NCI-H187 (cell line): ENCODE measurements around the gene FNTB.

Experiments
- DNase-seq, 2 experiments: peaks; one replicate each; lab custom pipeline; 2025; lab: John Stamatoyannopoulos, UW

The FNTB gene

DNA sequence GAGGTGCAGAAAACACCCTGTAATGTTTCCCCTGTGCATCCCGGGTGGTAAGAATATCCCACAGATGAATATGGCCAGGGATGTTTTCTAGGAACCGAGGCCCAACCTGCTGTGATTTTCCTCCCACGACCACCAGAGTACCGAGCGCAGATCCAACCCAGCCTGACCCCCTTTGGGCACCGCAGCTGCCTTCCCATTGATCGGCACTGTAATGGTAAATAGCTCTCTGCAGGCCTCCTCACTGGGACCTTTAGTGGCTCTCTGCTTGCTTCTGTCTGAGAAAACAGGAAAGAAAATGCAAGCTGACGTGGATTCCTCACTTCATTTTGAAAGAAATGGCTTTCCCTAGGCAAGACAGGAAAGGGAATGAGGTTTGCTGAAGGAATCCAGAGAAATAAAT, 12.1 kb upstream of the FNTB start:
- no peak for DNase-seq

DNA sequence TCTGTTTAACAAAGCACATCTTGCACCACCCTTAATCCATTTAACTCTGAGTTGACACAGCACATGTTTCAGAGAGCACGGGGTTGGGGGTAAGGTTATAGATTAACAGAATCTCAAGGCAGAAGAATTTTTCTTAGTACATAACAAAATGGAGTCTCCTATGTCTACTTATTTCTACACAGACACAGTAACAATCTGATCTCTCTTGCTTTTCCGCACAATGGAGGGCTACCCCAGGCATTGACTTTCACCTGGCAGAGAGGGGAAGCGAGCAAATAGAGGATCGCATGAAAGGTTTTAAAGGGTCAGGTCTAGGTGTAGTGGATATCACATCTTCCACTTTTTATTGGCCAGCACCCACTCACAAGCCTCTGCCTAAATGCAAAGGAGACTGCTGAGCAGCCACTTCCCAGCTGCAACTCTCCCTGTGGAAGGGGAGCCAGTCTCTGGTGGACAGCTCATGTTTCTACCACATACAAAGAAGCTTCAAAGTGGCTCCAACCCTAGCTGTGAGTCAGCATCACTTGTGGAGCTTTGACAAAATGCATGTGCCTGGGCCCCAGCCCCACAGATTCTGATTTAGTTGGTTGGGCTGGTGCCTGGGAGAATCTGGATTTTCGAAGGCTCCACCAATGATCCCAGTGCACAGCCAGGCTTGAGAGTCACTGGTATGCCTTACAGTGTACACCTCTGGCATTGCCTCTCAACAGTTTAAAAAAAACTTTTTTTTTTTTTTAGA, 7.2 kb upstream of the FNTB start:
- peak; percentile 66 to 67 for DNase-seq

DNA sequence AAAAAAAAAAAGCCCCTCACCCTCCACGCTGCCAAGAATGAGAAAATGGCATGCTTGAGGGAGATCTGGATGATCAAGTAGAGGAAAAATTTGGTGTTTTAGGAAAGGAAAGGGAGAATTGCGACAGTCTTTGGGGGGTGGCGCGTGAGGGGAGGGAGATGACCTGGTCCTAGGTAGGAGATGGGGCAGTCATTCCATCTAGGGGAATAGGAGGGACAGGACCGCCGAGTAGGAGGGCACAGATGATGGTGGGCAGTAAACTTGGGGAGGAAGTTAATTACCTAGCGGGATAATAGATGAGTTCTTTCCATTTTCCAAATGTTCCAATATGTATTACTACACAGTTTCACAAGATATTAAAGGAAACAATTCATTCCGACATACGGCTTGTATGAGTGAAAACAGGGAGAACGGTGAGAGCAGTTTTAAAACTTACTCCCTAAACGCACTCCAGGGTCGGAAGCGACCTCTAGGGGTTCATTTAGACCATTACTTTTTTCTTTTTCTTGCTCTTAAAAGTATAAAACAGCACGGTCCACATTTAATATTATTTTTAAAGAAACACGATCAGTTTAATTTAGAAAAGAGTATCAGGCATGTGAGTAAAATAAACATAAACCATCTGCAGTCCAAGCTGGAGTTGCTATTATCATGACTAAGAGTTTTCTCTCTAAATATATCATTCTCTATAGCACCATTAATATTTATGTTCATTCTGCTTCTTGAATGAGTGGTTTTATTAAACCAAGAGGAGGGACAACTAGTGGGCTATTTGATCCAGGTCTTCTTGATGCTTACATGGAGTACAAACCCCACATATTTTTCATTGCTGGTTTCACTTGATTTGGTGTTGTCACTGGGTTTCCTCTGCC, 3.0 kb upstream of the FNTB start:
- peak in 1 of 2 experiments; percentile 22 for DNase-seq

DNA sequence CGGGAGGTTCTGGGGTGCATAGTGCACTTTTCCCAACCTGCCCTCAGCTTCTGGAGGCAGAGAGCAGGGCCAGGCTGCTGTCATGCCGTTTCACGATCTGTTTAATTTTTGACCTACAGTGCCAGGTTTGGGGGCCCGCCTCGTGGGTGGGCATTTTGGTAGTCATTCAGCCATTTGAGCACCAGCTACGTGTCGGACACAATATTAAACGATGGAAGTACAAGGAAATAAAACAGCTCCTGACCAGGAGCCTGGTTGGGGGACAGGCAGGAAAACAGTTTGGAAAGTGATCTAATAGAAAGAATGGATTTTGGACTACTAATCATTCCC, 708 bp downstream of the FNTB start:
- DNase-seq, result no peak

DNA sequence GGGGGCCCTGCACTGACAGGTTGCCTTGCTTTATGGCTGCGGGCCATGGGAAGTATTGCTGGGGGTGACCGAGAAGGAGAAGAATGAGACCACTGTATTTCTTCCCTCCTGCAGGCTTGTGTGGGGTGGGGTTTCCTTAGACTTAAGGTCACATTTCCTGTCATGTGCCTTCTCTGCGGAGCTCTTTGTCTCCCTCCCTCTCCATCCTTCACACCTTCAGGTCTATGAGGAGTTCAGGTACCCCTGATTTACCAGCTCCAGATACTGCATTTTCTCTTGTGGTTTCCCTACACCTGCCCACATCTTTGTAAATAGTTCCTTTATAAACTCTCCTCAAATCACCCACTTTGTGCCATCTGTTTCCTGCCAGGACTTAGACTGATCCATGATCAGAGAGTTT, 3.6 kb downstream of the FNTB start:
- no peak for DNase-seq

DNA sequence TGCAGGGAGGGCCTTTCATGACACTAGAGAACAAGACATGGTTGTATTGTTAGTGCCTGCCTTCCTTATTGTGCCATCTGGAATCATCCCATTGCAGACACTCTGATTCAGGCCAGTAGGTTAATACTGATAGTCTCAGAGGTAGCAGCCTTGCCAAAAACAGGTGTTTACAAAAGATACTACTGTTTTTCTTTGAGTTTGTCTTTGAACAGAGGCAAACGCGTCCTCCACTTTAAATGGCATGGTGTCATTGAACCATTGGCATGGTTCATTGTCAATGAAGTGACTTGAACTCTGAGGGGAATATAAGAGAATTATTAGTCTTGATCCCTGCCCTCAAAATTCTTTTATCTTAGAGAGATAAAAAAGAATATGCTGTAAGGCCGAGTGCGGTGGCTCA, 4.2 kb downstream of the FNTB start:
- no peak for DNase-seq

DNA sequence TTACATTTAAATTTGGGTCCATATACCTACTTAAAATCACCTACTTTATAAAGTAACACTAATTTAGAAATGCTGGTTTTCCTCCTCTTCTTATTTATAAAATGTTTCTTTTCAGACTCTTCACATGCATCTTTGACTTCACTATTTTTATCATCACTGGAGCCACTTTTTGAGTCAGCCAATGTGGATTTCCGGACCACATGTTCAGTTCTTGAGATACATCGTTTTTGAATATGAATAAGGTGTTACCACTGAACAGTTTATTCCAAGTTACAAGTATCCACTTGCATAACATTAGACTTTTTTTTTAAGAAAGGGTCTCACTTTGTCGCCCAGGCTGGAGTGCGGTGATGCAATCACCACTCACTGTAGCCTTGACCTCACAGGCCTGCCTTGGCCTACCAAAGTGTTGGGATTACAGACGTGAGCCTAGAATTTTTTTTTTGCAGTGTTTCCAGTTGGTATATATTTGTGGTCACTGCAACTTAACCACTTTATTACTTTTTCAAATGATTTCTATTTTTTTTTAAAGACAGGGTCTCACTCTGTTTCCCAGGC, 5.7 kb downstream of the FNTB start:
- no peak for DNase-seq

DNA sequence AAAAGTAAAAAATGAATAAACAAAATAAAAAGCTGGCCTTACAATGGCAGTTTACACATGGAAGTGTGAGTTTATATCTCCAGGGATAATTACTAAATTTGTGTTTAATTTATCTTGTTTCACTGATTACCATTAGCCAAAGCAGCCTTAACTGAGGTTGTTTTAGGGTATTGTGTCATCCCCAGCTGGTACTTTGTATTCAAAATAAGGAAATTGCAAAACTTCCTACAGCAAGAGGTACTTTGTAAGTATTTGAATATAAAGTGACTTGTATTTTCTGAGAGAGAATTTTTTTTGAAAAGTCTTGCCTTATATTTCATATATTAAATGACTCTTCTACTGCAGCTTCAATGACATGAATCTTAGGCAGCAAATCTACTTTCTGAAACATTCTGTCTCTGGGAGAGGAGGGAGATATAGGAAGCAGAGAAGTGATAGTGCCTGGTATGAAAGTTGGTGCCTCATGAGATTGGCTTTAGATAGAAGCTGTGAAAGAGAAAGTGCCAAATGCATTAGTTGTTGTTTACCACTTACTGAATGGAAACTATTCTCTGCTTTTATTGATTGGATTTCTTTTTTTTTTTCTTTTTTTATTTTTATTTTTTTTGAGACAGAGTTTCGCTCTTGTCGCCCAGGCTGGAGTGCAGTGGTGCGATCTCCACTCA, 6.7 kb downstream of the FNTB start:
- DNase-seq, result no peak

DNA sequence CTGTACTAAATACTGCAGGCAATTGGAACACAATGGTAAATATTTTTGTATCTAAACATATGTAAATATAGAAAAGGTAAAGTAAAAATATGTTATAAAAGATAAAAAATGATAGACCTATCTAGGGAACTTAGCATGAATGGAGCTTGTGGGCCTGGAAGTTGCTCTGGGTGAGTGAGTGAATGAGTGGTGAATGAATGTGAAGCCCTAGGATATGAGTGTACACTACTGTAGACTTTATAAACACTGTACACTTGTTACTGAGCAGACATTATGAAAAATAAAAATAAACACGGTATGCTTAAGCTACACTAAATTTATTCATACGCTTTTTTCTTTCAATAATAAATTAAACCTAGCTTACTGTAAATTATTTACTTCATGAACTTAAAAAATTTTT, 7.8 kb downstream of the FNTB start:
- DNase-seq, result no peak

DNA sequence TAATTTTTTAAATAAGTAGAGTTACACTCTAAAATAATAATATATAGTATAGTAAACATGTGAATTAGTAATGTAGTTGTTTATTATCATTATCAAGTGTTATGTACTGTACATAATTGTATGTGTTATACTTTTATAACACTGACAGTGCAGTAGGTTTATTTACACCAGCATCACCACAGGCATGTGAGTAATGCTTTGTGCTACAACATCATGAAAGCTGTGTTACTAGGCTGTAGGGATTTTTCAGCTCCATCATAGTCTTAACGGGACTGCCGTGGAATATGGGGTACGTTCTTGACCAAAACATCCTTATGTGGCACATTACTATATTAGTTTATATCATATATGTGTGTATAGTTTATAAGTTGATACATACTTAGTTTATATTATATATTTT, 8.6 kb downstream of the FNTB start:
- DNase-seq, result no peak

DNA sequence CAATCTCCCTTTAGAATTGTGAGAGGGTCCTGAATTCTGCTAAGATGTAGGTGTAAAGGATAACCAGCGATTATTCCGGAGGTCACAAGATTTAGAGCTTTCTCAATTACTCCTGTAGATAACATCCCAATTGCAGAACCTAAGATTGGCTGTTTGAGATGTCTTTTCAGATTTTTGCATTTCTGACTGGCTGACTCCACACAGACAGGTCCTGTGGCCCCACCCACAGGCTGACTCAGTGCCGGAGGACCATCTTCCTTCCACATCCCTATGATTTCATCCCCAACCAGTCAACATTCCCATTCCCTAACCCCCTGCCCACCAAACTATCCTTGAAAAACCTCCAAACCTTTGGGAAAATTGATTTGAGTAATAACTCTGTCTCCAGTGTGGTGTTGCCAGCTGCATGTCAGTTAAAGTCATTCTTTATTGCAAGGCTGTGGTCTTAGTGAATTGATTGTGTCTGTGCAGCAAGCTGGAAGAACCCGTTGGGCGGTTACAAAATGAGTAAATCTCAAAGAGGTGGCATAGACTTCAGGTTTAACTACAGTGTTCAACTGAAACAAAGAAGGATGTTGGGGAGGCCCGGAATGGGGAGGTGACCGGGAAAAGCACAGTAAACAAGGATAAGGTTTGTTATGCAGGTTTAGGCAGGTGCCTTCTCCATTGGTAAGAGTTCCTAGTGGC, 10.6 kb downstream of the FNTB start:
- DNase-seq, result no peak

DNA sequence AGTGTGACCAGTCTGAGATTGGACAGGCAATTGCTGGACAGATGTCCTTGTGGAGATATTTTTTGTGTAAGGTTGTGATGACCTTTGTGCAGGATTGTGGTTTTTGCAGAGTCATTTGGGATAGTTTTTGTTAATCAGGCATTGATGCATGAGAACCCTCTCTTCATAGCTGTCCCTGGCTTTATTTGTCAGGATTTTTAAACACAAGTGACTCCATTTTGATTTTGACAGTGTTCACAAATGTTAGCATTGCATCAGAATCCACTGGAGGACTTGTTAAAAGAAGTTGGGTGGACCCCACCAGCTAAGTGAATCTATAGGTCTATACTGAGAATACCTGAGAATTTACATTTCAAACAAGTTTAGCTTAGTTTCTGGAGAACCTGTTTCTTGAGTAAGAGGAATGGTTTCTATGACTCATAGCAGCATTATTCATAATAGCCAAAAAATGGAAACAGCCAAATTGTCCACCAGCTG, 11.8 kb downstream of the FNTB start:
- no peak for DNase-seq

DNA sequence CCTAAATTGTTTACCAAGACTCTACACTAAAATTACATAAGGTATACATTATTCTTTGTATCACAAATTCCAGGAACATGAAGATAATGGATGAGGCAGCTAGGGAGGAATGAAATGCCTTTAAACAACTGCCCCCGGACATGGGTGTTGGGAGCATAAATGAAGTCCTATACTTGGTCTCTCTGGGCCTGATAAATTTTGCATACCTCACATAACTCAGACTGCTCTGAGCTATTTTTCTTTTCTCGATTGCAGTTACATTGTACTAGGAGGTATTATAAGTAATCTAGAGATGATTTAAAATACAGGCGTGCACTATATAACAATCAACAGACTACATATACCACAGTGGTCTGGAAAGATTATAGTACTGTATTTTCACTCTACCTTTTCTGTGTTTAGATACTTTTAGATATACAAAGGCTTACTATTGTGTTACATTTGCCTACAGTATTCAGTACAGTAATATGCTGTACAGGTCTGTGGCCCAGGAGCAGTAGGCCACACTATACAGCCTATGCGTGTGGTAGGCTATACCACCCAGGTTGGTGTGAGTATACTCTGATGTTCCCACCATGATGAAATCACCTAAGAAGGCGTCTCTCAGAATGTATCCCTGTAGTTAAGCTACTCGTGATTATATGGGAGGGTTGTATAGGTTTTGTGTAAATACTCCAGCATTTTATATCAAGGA, 14.3 kb downstream of the FNTB start:
- DNase-seq, result no peak

DNA sequence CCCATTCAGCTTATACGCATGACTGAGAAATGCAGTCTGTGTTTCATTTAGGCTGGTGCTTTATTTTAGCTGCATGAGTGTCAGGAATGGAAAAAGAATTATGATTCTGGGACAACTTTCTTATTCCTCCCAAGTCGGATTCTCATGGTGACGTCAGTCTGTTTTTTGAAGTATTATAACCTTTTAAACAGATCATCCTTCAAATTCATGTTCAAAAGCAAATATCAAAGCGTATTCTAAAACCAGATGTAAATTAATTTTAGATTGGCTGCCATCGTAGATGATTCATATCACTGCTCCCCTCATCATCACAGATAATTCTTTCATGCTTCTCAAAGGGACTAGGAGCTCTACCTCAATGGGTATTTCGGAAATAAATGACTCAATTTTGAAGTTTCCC, 15.0 kb downstream of the FNTB start:
- no peak for DNase-seq

DNA sequence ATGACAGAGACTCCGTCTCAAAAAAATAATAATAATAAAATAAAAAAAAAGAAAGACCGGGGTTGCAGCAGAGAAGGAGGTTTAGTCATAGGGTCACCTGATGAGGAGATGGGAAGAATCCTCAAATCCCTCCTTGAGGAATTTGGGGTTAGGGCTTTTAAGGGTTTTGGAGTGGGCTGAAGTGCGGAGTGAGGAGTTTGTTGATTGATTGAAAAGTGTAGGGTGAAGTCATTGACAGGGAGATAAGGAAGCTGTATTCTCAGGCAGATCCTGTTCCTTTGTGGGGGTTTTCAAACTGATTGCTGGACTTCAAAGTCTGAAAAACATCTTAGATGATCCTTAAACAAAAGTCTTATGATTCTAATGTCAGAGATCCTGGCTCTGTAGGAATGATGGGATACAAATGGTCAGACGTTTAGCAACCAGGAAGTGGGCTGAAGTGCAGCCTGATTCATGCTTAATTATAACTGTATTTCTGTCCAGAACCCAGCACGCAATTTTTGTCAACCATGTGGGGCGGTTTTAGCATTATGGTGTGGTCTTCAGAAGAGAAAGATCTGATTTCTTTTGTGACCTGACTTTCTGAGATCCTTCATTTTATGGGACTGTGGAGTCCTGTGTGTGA, 16.0 kb downstream of the FNTB start:
- DNase-seq, result no peak

DNA sequence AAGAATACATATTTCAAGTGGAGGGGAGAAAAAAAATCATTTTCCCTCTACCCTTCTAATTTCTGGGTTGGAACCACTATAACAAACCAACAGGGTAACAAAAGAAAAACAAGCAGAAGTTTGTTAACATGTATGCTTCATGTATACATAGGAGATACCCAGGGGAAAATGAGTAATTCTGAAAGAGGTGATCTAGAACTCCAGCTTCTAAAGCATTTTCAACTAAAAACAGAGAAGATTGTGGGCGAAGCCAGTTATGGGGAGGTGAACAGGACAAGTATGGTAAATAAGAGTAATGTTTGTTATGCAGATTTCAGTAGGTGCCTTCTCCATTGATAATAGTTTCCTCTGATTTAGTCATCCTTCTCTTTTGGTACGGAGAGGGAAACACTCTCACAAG, 16.7 kb downstream of the FNTB start:
- DNase-seq, result no peak

DNA sequence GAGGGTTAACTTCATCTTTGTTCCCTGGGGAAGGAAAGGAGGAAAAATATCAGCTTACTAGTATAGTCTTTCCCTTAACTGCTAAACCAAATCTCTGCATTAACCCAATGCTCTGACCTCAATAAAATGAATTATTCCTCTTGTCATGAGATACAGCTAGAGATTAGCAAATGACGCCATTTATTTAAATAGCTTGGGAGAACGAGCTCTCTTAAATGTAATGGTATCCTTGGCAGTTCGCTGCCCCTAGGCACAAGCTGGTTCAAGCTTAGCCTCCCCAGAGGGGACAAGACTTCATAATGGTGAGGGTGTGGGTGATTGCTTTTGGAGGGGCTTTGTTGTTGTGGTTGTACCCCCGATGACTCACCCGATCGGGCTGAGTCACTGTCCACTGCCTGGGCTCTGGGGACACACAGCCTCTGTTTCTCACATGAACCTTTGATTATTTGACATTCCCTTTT, 19.6 kb downstream of the FNTB start:
- no peak for DNase-seq

DNA sequence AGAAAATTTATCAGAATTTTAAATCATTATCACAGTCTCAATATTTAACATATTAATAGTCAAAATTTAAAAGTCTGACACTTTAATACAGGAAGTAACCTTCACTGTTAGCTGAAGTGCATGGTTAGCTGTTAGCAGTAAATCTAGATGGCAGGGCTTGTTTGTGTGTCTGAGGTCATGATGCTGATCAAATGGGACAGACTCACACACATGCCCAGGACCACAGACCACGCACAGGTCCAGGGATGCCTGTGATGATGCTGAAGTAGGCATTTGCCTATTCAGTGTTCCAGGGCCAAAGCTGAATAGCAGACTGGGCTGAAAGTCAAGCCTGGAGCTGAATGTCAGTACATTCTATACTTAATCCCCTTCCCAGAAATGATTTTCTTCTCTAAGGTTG, 20.5 kb downstream of the FNTB start:
- DNase-seq, result no peak

DNA sequence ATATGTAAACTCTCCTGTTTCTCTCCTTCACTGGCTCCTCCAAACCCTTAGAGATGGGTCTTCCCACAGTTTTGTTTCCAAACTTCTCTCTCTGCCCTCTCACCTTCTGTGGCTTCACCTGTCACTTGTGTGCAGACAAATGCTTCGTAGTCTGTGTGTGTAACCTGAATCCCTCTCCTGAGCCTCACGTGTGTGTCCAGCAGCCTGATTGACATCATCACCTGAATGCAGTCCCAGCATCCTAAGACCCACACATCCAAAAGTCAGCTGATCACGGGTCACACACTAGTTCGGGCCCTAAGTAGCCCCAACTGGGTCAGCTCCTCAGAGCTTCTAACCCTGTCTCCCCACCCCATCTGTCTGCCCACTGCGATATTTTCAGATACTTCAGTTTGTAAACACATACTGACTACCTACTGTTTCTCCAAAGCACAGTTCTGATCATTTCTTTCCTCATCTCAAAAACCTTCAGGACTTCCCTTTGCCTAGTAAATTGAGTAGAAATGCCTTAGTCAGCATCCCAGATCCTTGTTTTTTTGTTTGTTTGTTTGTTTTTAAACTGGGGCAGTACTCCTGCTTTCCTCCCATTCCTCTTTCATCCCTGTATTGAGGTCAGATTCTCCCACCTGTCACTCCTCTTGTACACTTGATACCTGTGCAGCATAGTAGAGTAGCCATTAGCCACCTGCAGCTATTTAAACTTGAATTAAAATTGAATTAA, 23.7 kb downstream of the FNTB start:
- no peak for DNase-seq

DNA sequence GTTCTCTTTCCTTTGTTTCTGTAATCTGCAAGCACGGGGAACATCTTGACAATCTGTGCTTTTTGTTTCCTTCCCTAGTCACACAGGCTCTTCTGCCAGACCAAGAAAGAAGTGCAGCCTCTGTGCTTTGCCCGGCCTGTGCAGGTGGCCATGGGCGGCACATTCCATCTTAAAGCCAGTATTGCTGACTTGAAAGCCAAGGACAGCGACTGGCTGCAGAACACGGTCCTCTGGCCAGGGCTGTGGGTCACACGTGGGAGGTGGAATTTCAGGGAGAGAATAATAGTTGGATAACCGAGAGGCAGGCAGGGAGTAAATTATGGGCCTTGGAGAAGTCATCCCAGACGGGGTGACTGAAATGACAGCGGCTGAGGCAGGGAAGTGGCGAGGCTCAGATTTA, 24.8 kb downstream of the FNTB start:
- no peak for DNase-seq
